Caco-2 (cell line): Measurements from ENCODE around the gene STAB1. TPM values are rescaled to one million over a fixed set of nuclear protein-coding genes. Genes with fewer than 3 reads are reported as not detected.
A peak's percentile ranks its signal among the peaks of the same experiment; 100 is the strongest.

ENCODE experiments used
- BruUV-seq: library from RNA; stranded (reverse); fragments of 400-500 nt; replicated peaks from 2 replicates; lab custom pipeline; 2021; lab: Mats Ljungman, UMichigan
- CTCF ChIA-PET: fragments of 300-600 bp; sonication (Branson Sonifier 250); formaldehyde crosslinking; loops from one replicate; lab custom pipeline; 2022; ENCODE audit warnings: antibody characterized with exemption; lab: Charles Lee
- POLR2A ChIA-PET: fragments of 300-600 bp; sonication (Branson Sonifier 250); formaldehyde crosslinking; loops from one replicate; lab custom pipeline; 2022; ENCODE audit warnings: antibody characterized with exemption; lab: Charles Lee
- DNase-seq, 2 experiments: peaks; one replicate each; pipeline versions ENCODE4 v3.0.0 to v3.0.0-alpha.2; 2020 to 2022
- H3K27me3 ChIP-seq: replicated peaks from 2 replicates; pipeline ENCODE4 v1.6.0; 2011; ENCODE audit warnings: low read length; ENCODE audit not compliant: control insufficient read depth, insufficient read depth
- H3K36me3 ChIP-seq: 2 replicates; pipeline ENCODE4 v1.5.1; 2011; ENCODE audit warnings: low read length; ENCODE audit not compliant: control insufficient read depth, insufficient read depth
- H3K4me1 ChIP-seq: fragments of 250-450 bp; sonication (Bioruptor Pico); 2 replicates; pipeline ENCODE4 v1.5.1; 2020; ENCODE audit warnings: mild to moderate bottlenecking
- H3K4me3 ChIP-seq: 2 replicates; pipeline ENCODE4 v1.5.1; 2011; ENCODE audit warnings: low read depth, mild to moderate bottlenecking, control low read depth, low read length
- H3K9me3 ChIP-seq: fragments of 250-450 bp; sonication (Bioruptor Pico); 2 replicates; pipeline ENCODE4 v1.5.1; 2020; ENCODE audit warnings: mild to moderate bottlenecking, moderate library complexity
- H3K27ac Mint-ChIP-seq: one replicate; pipeline ENCODE4 v1.8.0; 2022; ENCODE audit warnings: mixed read lengths; ENCODE audit not compliant: unreplicated experiment
- H3K27me3 Mint-ChIP-seq: one replicate; pipeline ENCODE4 v1.8.0; 2022; ENCODE audit warnings: mixed read lengths; ENCODE audit not compliant: insufficient read depth, unreplicated experiment
- H3K36me3 Mint-ChIP-seq: one replicate; pipeline ENCODE4 v1.8.0; 2022; ENCODE audit warnings: mild to moderate bottlenecking, mixed read lengths; ENCODE audit not compliant: insufficient read depth, unreplicated experiment
- H3K4me1 Mint-ChIP-seq: one replicate; pipeline ENCODE4 v1.8.0; 2022; ENCODE audit warnings: low read depth, mixed read lengths; ENCODE audit not compliant: unreplicated experiment
- H3K4me3 Mint-ChIP-seq: one replicate; pipeline ENCODE4 v1.8.0; 2022; ENCODE audit warnings: mild to moderate bottlenecking, moderate library complexity, mixed read lengths; ENCODE audit not compliant: unreplicated experiment
- H3K9me3 Mint-ChIP-seq: one replicate; pipeline ENCODE4 v1.8.0; 2022; ENCODE audit warnings: mixed read lengths; ENCODE audit not compliant: unreplicated experiment
- intact Hi-C: fragments of 100-400 bp; cut with micrococcal nuclease; formaldehyde crosslinking; loops from one replicate; pipeline ENCODE4 v1.10.0; 2022; ENCODE audit not compliant: unreplicated experiment
- total RNA-seq: library from RNA; stranded (reverse); gene quantifications from 2 replicates; pipeline ENCODE4 v1.2.3, GENCODE V29; 2022
- TF ChIP-seq, protein P1 (sequence below), 2 experiments: fragments of 200-600 bp in 1 of 2; IDR thresholded peaks; 1 replicate in 1 of 2; 2 replicates in 1 of 2; pipeline versions ENCODE4 v1.5.1 to v1.8.0; 2011 to 2022; ENCODE audit warnings: antibody characterized with exemption in 1 of 2, control low read depth in 1 of 2, inconsistent platforms in 1 of 2, low read depth in 1 of 2, low read length in 1 of 2, mild to moderate bottlenecking in 1 of 2, moderate library complexity in 1 of 2; ENCODE audit not compliant: insufficient read depth in 1 of 2, severe bottlenecking in 1 of 2, unreplicated experiment in 1 of 2

Gene STAB1
- total RNA-seq, 1 experiment from 2014 or later: 0.39 TPM

DNA sequence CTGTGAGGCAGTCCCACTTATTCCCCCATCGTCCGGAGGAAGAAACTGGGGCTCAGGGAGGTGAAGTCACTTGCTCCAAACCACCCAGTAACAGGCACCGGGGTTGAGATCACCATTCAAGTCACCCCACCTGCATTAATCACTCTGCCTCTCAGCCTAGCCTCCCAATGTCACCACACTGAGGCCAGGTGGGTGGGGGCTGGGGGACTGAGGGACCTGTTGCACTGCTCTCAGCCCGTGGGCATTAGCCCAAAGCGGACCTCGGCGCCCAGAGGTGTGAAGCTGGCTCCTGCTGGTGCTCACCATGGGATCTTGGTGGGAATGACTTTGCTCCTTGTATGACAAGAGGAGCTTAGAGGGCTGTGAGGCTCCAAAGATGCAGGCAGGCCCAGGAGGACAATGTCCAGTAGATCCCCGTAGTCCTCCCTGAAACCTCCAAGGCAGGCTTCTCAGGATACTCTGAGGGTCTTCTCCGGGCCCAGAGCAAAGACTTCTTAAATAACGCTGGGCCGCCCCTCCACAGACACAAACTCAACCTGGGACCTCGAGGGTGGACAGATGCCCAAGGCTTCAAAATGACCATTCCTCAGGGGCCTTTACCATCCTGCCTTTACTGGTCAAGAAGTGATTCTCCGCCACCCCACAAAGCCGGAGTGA lies 36.9 kb downstream of the STAB1 start:
- no peak for DNase-seq
- TF ChIP-seq, protein P1, sequence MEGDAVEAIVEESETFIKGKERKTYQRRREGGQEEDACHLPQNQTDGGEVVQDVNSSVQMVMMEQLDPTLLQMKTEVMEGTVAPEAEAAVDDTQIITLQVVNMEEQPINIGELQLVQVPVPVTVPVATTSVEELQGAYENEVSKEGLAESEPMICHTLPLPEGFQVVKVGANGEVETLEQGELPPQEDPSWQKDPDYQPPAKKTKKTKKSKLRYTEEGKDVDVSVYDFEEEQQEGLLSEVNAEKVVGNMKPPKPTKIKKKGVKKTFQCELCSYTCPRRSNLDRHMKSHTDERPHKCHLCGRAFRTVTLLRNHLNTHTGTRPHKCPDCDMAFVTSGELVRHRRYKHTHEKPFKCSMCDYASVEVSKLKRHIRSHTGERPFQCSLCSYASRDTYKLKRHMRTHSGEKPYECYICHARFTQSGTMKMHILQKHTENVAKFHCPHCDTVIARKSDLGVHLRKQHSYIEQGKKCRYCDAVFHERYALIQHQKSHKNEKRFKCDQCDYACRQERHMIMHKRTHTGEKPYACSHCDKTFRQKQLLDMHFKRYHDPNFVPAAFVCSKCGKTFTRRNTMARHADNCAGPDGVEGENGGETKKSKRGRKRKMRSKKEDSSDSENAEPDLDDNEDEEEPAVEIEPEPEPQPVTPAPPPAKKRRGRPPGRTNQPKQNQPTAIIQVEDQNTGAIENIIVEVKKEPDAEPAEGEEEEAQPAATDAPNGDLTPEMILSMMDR (IDR thresholded peaks at IDR 0.05; ENCODE audit: insufficient read depth in 1 of 2, low read depth in 1 of 2, low read length in 1 of 2, severe bottlenecking in 1 of 2, unreplicated experiment in 1 of 2): no peak
- intact Hi-C loops: loop anchor here (10.0 kb wide), 3 partner anchors 77 to 513 kb away; partner anchors contain the start of genes GNL3, NISCH, PBRM1 and SFMBT1
- H3K36me3 Mint-ChIP-seq: peaks cover 53% of the 10 kb centered on the region
- Histone ChIP-seq H3K27me3 (no peaks in the 10 kb centered on the region), H3K36me3 (peaks cover 3% of the 10 kb centered on the region), H3K4me3 (peak overlapping the region; percentile 95), H3K9me3 (no peaks in the 10 kb centered on the region), H3K4me1 (peaks cover 24% of the 10 kb centered on the region; the same call in 1 of the 2 replicates)
- BruUV-seq: TSS peak; percentile 28
- H3K4me3 Mint-ChIP-seq: peak overlapping the region; percentile 77
- peaks cover 12% of the 10 kb centered on the region for H3K4me1 Mint-ChIP-seq
- H3K27me3 Mint-ChIP-seq: no peaks in the 10 kb centered on the region
- POLR2A ChIA-PET: no interaction called here
- no peak overlapping the region for H3K27ac Mint-ChIP-seq
- CTCF ChIA-PET: no interaction called here
- no peaks in the 10 kb centered on the region for H3K9me3 Mint-ChIP-seq

DNA sequence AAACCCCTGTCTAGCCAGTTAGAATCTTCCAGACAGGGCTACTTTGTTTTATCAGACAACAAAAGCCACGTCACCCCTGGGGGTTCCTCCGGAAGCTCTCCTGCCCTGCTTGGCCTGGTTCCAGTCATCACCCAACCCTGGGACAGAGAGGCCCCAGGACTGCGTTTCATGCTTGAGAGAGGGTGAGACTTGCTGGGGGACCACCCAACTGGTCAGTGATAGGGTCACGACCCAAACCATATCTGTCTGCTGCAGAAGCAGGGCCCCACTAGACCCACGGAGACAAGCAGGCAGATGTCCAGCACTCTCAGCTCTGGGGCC lies 37.3 kb downstream of the STAB1 start:
- BruUV-seq: no TSS peak
- H3K27me3 ChIP-seq: no peaks in the 10 kb centered on the region

DNA sequence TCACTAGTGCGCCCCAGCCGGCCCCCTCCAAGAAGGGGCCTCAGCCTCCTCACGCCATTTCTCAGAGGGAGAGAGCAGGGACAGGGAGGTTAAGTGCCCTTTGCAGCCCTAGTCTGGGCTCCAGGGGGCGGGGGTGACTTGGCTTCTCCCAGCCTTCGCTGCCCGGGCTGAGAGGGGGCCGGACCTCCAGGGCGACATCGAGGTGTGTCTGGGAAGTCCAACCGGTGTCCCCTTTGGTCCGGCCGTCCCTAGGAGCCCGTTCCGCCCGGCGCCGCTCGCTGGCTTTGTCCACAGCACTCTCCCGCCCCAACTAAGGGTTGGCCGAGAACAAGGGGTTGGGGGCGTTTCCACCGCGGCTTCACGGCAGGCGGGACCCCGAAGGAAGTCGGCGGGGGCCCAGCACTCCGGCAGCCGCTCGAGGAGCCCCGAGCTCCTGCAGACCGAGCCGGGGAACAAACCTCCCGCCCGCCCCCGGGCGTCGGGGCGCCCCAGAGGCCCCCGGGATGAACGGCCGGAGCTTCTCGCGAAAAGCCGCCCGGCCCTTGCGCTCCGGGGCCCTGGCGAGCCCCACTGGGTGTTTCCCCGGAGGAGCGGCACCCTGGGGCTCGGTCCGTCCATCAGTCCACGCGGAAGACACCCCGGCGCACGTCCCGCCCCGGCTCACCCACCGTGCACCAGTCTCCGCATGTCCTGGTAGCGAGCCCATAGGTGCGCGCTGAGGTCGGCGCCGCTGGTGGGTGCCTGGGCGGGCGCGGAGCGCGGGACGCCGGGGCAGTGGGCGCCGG lies 37.9 kb downstream of the STAB1 start:
- BruUV-seq: no TSS peak
- Histone ChIP-seq H3K4me3 (peak overlapping the region; percentile 95), H3K4me1 (peaks cover 27% of the 10 kb centered on the region; the same call in 1 of the 2 replicates), H3K27me3 (no peaks in the 10 kb centered on the region), H3K9me3 (no peaks in the 10 kb centered on the region), H3K36me3 (peaks cover 2% of the 10 kb centered on the region)
- TF ChIP-seq, protein P1 (IDR thresholded peaks at IDR 0.05; ENCODE audit: insufficient read depth in 1 of 2, low read depth in 1 of 2, low read length in 1 of 2, severe bottlenecking in 1 of 2, unreplicated experiment in 1 of 2): no peak
- Mint-ChIP-seq H3K36me3 (peaks cover 55% of the 10 kb centered on the region), H3K27me3 (no peaks in the 10 kb centered on the region), H3K27ac (no peak overlapping the region), H3K4me1 (peaks cover 19% of the 10 kb centered on the region), H3K4me3 (peak overlapping the region; percentile 77), H3K9me3 (no peaks in the 10 kb centered on the region)
- ChIA-PET CTCF (no interaction called here), POLR2A (interaction anchor here (0.6 kb wide), 1 partner anchor 81 kb away, joined by 3 read pairs; no protein-coding TSS in a partner anchor)
- peak; percentile 43 to 49 for DNase-seq
- intact Hi-C loops: loop anchor here (10.0 kb wide), 3 partner anchors 78 to 512 kb away; partner anchors contain the start of genes GNL3, NISCH, PBRM1 and SFMBT1

More for the DNA sequence above, 37.3 kb downstream of the STAB1 start:
- intact Hi-C loops: loop anchor here (10.0 kb wide), 3 partner anchors 78 to 512 kb away; partner anchors contain the start of genes GNL3, NISCH, PBRM1 and SFMBT1
- peaks cover 3% of the 10 kb centered on the region for H3K36me3 ChIP-seq
- Mint-ChIP-seq H3K27ac (no peak overlapping the region), H3K9me3 (no peaks in the 10 kb centered on the region), H3K36me3 (peaks cover 53% of the 10 kb centered on the region), H3K4me1 (peaks cover 14% of the 10 kb centered on the region), H3K4me3 (peak overlapping the region; percentile 77), H3K27me3 (no peaks in the 10 kb centered on the region)
- TF ChIP-seq, protein P1 (IDR thresholded peaks at IDR 0.05; ENCODE audit: insufficient read depth in 1 of 2, low read depth in 1 of 2, low read length in 1 of 2, severe bottlenecking in 1 of 2, unreplicated experiment in 1 of 2): no peak
- ChIA-PET CTCF (no interaction called here), POLR2A (no interaction called here)
- peak overlapping the region; percentile 95 for H3K4me3 ChIP-seq
- DNase-seq: no peak
- H3K9me3 ChIP-seq: no peaks in the 10 kb centered on the region
- peaks cover 23% of the 10 kb centered on the region; the same call in 1 of the 2 replicates for H3K4me1 ChIP-seq
